ENCODE results near the gene FGFRL1. TPM values are rescaled to one million over a fixed set of nuclear protein-coding genes. Genes with fewer than 3 reads are reported as not detected.
A peak's percentile ranks its signal among the peaks of the same experiment; 100 is the strongest.

FGFRL1 gene
- polyA plus RNA-seq, 1 donor (not counting 4 experiments of a cell fraction or from before 2014, with no cell fraction given): 2.8 TPM

DNA sequence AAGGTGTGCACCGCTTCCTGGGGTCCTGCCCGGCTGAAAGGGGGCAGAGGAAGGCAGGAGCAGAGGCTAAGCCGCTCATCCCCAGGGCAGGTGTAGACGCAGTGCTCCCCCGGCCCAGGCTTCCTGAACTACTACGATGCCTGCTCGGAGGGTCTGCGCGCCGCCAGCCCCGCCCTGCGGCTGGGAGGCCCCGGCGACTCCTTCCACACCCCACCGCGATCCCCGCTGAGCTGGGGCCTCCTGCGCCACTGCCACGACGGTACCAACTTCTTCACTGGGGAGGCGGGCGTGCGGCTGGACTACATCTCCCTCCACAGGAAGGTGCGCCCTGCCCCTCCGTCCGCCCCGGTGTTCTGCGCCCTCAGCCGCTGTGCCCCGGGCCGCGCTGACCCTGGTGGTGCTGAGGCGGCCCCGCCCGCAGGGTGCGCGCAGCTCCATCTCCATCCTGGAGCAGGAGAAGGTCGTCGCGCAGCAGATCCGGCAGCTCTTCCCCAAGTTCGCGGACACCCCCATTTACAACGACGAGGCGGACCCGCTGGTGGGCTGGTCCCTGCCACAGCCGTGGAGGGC, 9.8 kb upstream of the FGFRL1 start:
- dilution Hi-C loops (cut with MboI; ENCODE audit: extremely low pct_ligation_motif_present, low sequenced_read_pairs): no loop called here
- FAIRE-seq (no peak), DNase-seq (ENCODE audit: low read depth, low spot score) (no peak)
- Histone ChIP-seq H3K4me3 (ENCODE audit: control insufficient read depth in 2 of 3, extremely low read depth in 1 of 3, insufficient read depth in 2 of 3, low read depth in 1 of 3, low read length in 3 of 3) (no peak overlapping the region), H3K9ac (ENCODE audit: control insufficient read depth, extremely low read depth, insufficient read depth, low read length) (no peak overlapping the region), H3K27me3 (ENCODE audit: control insufficient read depth, extremely low read depth, insufficient read depth, low read length) (peaks cover 86% of the 10 kb centered on the region), H3K4me2 (ENCODE audit: control insufficient read depth, extremely low read depth, insufficient read depth, low read depth, low read length) (no peak overlapping the region), H4K20me1 (ENCODE audit: control insufficient read depth, extremely low read depth, insufficient read depth, low read length) (no peaks in the 10 kb centered on the region), H3K27ac (ENCODE audit: control insufficient read depth, insufficient read depth, low read length) (no peak overlapping the region), H3K9me1 (ENCODE audit: control insufficient read depth, extremely low read depth, insufficient read depth, low read length) (no peaks in the 10 kb centered on the region), H3K9me3 (ENCODE audit: control insufficient read depth, low read depth, low read length) (no peaks in the 10 kb centered on the region), H3K4me1 (ENCODE audit: control insufficient read depth, extremely low read depth, insufficient read depth, low read length) (no peaks in the 10 kb centered on the region), H3K79me2 (ENCODE audit: control insufficient read depth, insufficient read depth, low read length) (no peaks in the 10 kb centered on the region), H3K36me3 (ENCODE audit: control insufficient read depth in 2 of 2, extremely low read depth in 1 of 2, insufficient read depth in 2 of 2, low read length in 2 of 2) (no peaks in the 10 kb centered on the region), H2AFZ (ENCODE audit: control insufficient read depth, low read length) (no peak overlapping the region)
- peak; percentile 86 for TF ChIP-seq EZH2 (IDR thresholded peaks at IDR 0.05; ENCODE audit: low read length)
- TF ChIP-seq, protein P1, sequence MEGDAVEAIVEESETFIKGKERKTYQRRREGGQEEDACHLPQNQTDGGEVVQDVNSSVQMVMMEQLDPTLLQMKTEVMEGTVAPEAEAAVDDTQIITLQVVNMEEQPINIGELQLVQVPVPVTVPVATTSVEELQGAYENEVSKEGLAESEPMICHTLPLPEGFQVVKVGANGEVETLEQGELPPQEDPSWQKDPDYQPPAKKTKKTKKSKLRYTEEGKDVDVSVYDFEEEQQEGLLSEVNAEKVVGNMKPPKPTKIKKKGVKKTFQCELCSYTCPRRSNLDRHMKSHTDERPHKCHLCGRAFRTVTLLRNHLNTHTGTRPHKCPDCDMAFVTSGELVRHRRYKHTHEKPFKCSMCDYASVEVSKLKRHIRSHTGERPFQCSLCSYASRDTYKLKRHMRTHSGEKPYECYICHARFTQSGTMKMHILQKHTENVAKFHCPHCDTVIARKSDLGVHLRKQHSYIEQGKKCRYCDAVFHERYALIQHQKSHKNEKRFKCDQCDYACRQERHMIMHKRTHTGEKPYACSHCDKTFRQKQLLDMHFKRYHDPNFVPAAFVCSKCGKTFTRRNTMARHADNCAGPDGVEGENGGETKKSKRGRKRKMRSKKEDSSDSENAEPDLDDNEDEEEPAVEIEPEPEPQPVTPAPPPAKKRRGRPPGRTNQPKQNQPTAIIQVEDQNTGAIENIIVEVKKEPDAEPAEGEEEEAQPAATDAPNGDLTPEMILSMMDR (optimal IDR thresholded peaks at IDR 0.05 in 1 of 3, IDR thresholded peaks at IDR 0.05 in 1 of 3, conservative IDR thresholded peaks at IDR 0.05 in 1 of 3; ENCODE audit: extremely low read depth in 1 of 3, insufficient read depth in 2 of 3, low read length in 3 of 3): no peak

DNA sequence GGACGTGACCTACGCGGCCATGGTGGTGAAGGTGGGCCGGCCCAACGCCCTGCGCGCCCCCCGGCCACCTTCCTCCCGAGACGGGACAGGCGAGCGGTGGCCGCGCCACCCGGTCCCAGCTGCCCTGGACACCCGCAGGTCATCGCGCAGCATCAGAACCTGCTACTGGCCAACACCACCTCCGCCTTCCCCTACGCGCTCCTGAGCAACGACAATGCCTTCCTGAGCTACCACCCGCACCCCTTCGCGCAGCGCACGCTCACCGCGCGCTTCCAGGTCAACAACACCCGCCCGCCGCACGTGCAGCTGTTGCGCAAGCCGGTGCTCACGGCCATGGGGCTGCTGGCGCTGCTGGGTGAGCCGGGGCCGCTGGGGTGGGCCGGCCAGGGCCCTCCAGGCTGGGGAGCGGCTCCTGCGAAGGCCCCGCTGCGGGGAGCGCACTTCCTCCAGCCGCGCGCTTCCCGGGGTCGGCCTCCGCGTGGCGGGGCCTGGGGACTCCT, 9.2 kb upstream of the FGFRL1 start:
- Histone ChIP-seq H2AFZ (ENCODE audit: control insufficient read depth, low read length) (no peak overlapping the region), H3K27ac (ENCODE audit: control insufficient read depth, insufficient read depth, low read length) (no peak overlapping the region), H3K9me3 (ENCODE audit: control insufficient read depth, low read depth, low read length) (no peaks in the 10 kb centered on the region), H3K4me2 (ENCODE audit: control insufficient read depth, extremely low read depth, insufficient read depth, low read depth, low read length) (no peak overlapping the region), H4K20me1 (ENCODE audit: control insufficient read depth, extremely low read depth, insufficient read depth, low read length) (no peaks in the 10 kb centered on the region), H3K27me3 (ENCODE audit: control insufficient read depth, extremely low read depth, insufficient read depth, low read length) (peaks cover 86% of the 10 kb centered on the region), H3K4me3 (ENCODE audit: control insufficient read depth in 2 of 3, extremely low read depth in 1 of 3, insufficient read depth in 2 of 3, low read depth in 1 of 3, low read length in 3 of 3) (no peak overlapping the region), H3K9me1 (ENCODE audit: control insufficient read depth, extremely low read depth, insufficient read depth, low read length) (no peaks in the 10 kb centered on the region), H3K9ac (ENCODE audit: control insufficient read depth, extremely low read depth, insufficient read depth, low read length) (no peak overlapping the region), H3K4me1 (ENCODE audit: control insufficient read depth, extremely low read depth, insufficient read depth, low read length) (no peaks in the 10 kb centered on the region), H3K36me3 (ENCODE audit: control insufficient read depth in 2 of 2, extremely low read depth in 1 of 2, insufficient read depth in 2 of 2, low read length in 2 of 2) (no peaks in the 10 kb centered on the region), H3K79me2 (ENCODE audit: control insufficient read depth, insufficient read depth, low read length) (no peaks in the 10 kb centered on the region)
- dilution Hi-C loops (cut with MboI; ENCODE audit: extremely low pct_ligation_motif_present, low sequenced_read_pairs): no loop called here
- FAIRE-seq (no peak), DNase-seq (ENCODE audit: low read depth, low spot score) (no peak)
- TF ChIP-seq, protein P1 (optimal IDR thresholded peaks at IDR 0.05 in 1 of 3, IDR thresholded peaks at IDR 0.05 in 1 of 3, conservative IDR thresholded peaks at IDR 0.05 in 1 of 3; ENCODE audit: extremely low read depth in 1 of 3, insufficient read depth in 2 of 3, low read length in 3 of 3): no peak
- TF ChIP-seq EZH2 (IDR thresholded peaks at IDR 0.05; ENCODE audit: low read length): peak; percentile 83

Data from keratinocyte (primary cell).